ENCODE results near the gene SNX32. TPM values are rescaled to one million over a fixed set of nuclear protein-coding genes. Genes with fewer than 3 reads are reported as not detected.

Gene SNX32
- total RNA-seq, 3 donors from 2014 or later (not counting 1 experiment from before 2014, with no cell fraction given): 0.31 to 2.0 (median 0.54) TPM

DNA sequence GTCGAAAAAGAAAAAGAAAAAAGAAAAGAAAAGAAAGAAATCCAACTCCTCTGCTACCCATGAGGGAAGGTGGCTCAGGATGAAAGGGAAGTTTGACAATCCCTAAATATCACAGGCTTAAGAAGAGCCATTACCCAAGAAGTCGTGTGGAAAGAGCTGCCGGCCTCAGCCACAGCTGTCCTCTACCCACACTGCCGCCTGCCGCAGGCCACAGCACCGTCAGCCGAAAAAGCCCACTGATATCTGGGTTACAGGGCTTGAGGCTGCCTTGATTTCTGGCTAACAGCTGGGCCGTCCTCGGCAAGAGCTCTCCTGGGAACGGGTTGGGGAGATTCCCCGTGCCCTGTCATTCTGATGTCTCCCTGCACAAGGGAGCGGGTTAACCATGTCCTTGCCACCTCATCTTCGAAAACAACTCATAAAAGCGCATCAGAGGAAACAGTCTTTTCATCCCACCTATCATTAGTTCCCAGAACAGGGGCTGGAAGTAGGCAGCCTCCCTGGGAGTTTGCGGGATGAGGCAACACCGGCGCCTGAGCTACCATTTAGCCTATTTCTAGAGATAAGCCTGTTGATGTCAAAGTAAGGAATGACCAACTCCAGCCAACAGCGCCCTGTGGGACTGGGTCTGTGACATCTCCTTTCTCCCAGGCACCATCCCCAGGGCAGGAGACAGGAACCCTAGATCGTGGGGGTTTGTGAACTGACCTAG lies 21.8 kb upstream of the SNX32 start:
- TF ChIP-seq, protein P1, sequence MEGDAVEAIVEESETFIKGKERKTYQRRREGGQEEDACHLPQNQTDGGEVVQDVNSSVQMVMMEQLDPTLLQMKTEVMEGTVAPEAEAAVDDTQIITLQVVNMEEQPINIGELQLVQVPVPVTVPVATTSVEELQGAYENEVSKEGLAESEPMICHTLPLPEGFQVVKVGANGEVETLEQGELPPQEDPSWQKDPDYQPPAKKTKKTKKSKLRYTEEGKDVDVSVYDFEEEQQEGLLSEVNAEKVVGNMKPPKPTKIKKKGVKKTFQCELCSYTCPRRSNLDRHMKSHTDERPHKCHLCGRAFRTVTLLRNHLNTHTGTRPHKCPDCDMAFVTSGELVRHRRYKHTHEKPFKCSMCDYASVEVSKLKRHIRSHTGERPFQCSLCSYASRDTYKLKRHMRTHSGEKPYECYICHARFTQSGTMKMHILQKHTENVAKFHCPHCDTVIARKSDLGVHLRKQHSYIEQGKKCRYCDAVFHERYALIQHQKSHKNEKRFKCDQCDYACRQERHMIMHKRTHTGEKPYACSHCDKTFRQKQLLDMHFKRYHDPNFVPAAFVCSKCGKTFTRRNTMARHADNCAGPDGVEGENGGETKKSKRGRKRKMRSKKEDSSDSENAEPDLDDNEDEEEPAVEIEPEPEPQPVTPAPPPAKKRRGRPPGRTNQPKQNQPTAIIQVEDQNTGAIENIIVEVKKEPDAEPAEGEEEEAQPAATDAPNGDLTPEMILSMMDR (IDR thresholded peaks at IDR 0.05): no peak
- Mint-ChIP-seq H3K4me3 (no peak overlapping the region), H3K36me3 (no peaks in the 10 kb centered on the region), H3K4me1 (peaks cover 5% of the 10 kb centered on the region in 2 donors), H3K27me3 (ENCODE audit: low read depth in 2 of 2) (peaks cover 0 to 8% of the 10 kb centered on the region in 2 donors), H3K27ac (no peak overlapping the region), H3K9me3 (no peaks in the 10 kb centered on the region)
- 91% methylated on average over 17 of the region's 19 CpGs for whole genome bisulfite sequencing (ENCODE audit: insufficient coverage)
- H3K4me3 ChIP-seq (ENCODE audit: low read length): no peak overlapping the region
- H3K27ac ChIP-seq (ENCODE audit: low read length): no peak overlapping the region
- H3K9me3 ChIP-seq (ENCODE audit: control insufficient read depth, insufficient read depth, low read length): no peaks in the 10 kb centered on the region
- no peaks in the 10 kb centered on the region for H3K27me3 ChIP-seq (ENCODE audit: control insufficient read depth, insufficient read depth, low read length)
- no peaks in the 10 kb centered on the region for H3K36me3 ChIP-seq (ENCODE audit: control insufficient read depth, insufficient read depth, low read length)
- intact Hi-C loops (cut with micrococcal nuclease): no loop called here
- ATAC-seq (no peak), DNase-seq (no peak)
- H3K4me1 ChIP-seq (ENCODE audit: control insufficient read depth, insufficient read depth, low read length): peaks cover under 1% of the 10 kb centered on the region

DNA sequence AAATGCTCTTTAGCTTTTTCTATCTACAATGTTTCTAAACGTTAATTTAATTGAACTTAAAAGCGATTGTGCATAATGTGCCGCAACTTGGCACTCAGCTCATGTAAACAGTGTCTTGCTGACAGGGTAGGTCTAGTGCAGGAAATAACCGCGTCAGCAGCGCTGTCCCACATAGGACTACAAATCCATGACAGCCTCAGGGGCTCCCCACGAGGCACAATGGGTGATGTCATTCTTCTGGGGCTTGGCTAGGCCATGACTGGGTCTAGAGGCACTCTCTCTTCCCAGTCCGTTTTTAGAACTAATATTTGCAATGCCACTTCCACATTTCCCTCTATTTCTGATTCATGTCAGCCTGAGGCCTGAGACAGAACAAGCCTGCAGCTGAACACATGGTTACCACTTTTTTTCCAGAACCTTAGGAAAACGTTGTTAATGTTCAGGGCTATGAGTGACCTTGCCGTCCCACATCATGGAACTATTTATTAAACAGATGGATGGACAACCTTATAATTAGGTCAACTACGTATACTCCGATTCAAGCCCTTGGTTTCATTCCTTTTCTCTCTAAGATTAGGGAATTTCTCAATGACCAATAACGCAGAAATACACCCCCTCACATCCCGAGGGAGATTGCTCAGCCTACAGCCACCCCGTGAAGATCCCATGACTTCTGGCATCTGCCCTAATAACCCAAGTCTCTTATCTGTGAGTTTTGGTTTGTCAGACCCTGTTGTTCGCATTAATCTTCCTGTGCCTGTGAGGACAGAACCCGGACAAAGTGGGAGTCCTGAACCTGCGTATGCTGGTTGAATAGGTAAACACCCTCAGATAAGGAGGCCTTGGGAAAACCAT lies 19.4 kb upstream of the SNX32 start:
- Mint-ChIP-seq H3K27me3 (ENCODE audit: low read depth in 2 of 2) (peaks cover 0 to 2% of the 10 kb centered on the region in 2 donors), H3K4me3 (no peak overlapping the region), H3K9me3 (no peaks in the 10 kb centered on the region), H3K36me3 (no peaks in the 10 kb centered on the region), H3K4me1 (peaks cover 14% of the 10 kb centered on the region in 2 donors), H3K27ac (peak overlapping the region in 1 of 2 donors; percentile 22)
- Histone ChIP-seq H3K4me1 (ENCODE audit: control insufficient read depth, insufficient read depth, low read length) (peaks cover 14% of the 10 kb centered on the region), H3K27me3 (ENCODE audit: control insufficient read depth, insufficient read depth, low read length) (no peaks in the 10 kb centered on the region), H3K4me3 (ENCODE audit: low read length) (no peak overlapping the region), H3K9me3 (ENCODE audit: control insufficient read depth, insufficient read depth, low read length) (no peaks in the 10 kb centered on the region), H3K36me3 (ENCODE audit: control insufficient read depth, insufficient read depth, low read length) (no peaks in the 10 kb centered on the region), H3K27ac (ENCODE audit: low read length) (no peak overlapping the region)
- DNase-seq (no peak), ATAC-seq (no peak)
- TF ChIP-seq, protein P1 (IDR thresholded peaks at IDR 0.05): no peak
- 82% methylated on average over 18 of the region's 18 CpGs for WGBS (ENCODE audit: insufficient coverage)
- intact Hi-C loops (cut with micrococcal nuclease): no loop called here

DNA sequence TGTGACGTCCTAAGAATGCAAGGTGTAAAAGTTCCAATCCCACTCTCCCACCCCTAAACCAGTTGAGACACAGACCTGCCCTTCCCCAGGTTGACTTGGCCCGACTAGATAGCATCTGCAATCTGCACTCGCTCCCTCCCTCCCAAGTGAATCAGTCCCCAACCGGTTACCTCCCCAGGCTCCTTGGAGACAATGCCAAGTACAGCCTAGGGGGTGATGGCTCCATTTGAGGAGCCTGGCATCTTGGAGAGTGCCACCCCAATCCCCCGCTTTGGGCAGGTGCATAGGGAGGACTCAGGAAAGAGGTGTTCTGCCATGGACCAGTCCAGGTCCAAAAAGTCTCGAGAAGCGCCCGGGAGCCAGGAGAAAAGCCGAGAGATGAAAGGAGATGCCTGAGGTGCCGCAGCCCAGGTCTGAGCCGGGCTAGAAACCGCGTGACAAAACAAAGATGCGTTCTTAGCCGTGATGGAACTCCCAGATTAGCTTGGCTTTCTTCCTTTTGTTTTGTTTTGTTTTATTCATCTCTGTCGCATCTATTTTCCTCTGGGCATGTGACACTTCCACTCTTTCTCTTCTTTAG lies 18.7 kb upstream of the SNX32 start:
- no peak overlapping the region for H3K27ac Mint-ChIP-seq
- TF ChIP-seq, protein P1 (IDR thresholded peaks at IDR 0.05): no peak
- DNase-seq: no peak

More for the DNA sequence above, 18.7 kb upstream of the SNX32 start:
- Histone ChIP-seq H3K36me3 (ENCODE audit: control insufficient read depth, insufficient read depth, low read length) (no peaks in the 10 kb centered on the region), H3K9me3 (ENCODE audit: control insufficient read depth, insufficient read depth, low read length) (no peaks in the 10 kb centered on the region), H3K4me3 (ENCODE audit: low read length) (no peak overlapping the region), H3K4me1 (ENCODE audit: control insufficient read depth, insufficient read depth, low read length) (peaks cover 14% of the 10 kb centered on the region), H3K27ac (ENCODE audit: low read length) (no peak overlapping the region), H3K27me3 (ENCODE audit: control insufficient read depth, insufficient read depth, low read length) (no peaks in the 10 kb centered on the region)
- no peak for ATAC-seq
- H3K4me3 Mint-ChIP-seq: no peak overlapping the region
- intact Hi-C loops (cut with micrococcal nuclease): loop anchor here (5.0 kb wide), 1 partner anchor 188 kb away; no protein-coding TSS in a partner anchor
- no peaks in the 10 kb centered on the region for H3K36me3 Mint-ChIP-seq
- no peaks in the 10 kb centered on the region for H3K9me3 Mint-ChIP-seq
- 93% methylated on average over 16 of the region's 16 CpGs for whole genome bisulfite sequencing (ENCODE audit: insufficient coverage)
- H3K4me1 Mint-ChIP-seq: peaks cover 14% of the 10 kb centered on the region in 2 donors
- H3K27me3 Mint-ChIP-seq (ENCODE audit: low read depth in 2 of 2): peaks cover 0 to 2% of the 10 kb centered on the region in 2 donors

Data from natural killer cell (primary cell).